OCI-LY7 (cell line): ENCODE measurements around the gene TICRR.

Experiments
- EZH2phosphoT487 ChIP-seq: fragments of 200-600 bp; sonication (generic); IDR thresholded peaks from 2 replicates; pipeline ENCODE4 v1.6.1; 2018; ENCODE audit warnings: low read depth, borderline replicate concordance, mild to moderate bottlenecking, mixed run types, antibody characterized with exemption, low read length, moderate library complexity, mixed read lengths
- TF ChIP-seq, protein P1 (sequence below): fragments of 200-600 bp; sonication (generic); conservative IDR thresholded peaks from 2 replicates; pipeline ENCODE4 v1.5.1; 2014; ENCODE audit warnings: mild to moderate bottlenecking, antibody characterized with exemption, low read length, moderate library complexity, mixed read lengths

DNA sequence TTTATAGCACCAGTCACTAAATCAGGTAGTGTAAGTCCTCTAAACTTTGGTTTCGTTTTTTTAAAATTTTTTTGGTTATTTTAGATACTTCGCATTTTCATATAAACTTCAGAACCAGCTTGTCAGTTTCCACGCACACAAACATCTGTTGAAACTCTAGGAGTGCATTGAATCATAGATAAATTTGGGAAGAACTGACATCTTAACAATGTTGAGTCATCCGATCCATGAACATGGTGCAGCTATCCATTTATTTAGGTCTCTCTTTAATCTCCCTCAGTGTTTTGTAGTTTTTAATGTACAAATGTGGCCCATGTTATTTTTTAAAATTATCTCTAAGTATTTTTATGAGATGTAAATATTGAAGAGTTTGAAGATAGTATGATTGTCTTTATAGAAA lies 17.7 kb downstream of the TICRR start:
- TF ChIP-seq, protein P1, sequence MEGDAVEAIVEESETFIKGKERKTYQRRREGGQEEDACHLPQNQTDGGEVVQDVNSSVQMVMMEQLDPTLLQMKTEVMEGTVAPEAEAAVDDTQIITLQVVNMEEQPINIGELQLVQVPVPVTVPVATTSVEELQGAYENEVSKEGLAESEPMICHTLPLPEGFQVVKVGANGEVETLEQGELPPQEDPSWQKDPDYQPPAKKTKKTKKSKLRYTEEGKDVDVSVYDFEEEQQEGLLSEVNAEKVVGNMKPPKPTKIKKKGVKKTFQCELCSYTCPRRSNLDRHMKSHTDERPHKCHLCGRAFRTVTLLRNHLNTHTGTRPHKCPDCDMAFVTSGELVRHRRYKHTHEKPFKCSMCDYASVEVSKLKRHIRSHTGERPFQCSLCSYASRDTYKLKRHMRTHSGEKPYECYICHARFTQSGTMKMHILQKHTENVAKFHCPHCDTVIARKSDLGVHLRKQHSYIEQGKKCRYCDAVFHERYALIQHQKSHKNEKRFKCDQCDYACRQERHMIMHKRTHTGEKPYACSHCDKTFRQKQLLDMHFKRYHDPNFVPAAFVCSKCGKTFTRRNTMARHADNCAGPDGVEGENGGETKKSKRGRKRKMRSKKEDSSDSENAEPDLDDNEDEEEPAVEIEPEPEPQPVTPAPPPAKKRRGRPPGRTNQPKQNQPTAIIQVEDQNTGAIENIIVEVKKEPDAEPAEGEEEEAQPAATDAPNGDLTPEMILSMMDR = no peak
- TF ChIP-seq EZH2phosphoT487 = no peak
